HG02943 (cell line): Measurements from ENCODE around the gene MPZL2.
A peak's percentile ranks its signal among the peaks of the same experiment; 100 is the strongest.

Experiments
- ATAC-seq: cut with Tn5 transposase; IDR thresholded peaks from one replicate; pipeline ENCODE4 v1.9.1; 2021; ENCODE audit warnings: mild to moderate bottlenecking, low read depth, moderate library complexity; ENCODE audit not compliant: unreplicated experiment

Gene MPZL2

DNA sequence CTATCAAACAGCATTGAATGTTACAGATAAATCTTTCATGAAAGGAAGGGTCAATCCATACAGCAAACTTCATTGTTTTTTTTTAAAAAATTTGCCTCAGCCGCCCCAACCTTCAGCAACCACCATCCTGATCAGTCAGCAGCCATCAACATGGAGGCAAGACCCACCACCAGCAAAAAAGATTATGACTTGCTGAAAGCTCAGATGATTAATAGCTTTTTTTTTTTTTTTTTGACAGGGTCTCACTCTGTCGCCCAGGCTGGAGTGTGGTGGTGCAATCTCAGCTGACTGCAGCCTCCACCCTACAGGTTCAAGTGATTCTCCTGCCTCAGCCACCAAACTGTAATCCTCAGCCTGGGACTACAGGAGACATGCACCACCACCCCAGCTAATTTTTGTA, 22.4 kb upstream of the MPZL2 start:
- no peak for ATAC-seq

- no peak for ATAC-seq
Measured at GRCh38 chr11:118283756-118284350, 19.8 kb upstream of the MPZL2 start.

GRCh38 chr11:118283037-118283636, 19.0 kb upstream of the MPZL2 start:
- ATAC-seq: no peak

DNA sequence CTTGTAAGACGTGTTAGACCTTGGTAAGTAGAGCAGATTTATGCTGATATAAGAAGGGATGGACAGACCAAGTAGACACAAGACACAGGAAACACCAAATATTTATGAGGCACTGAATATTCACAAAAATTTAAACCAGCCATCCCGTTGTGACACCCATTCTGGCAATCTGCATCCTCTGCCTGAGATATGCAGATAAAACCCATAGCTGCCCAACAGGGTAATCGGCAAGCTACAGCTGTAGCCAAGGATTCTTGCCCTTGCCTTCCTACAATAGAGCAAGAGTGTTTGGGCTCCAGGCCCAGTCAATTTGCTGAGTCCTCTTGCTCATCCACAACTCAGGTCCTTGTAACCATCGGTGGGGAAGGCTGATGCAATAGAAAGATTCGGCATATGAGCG, 18.5 kb upstream of the MPZL2 start:
- no peak for ATAC-seq

- ATAC-seq: no peak
Measured at GRCh38 chr11:118281284-118281683, 17.2 kb upstream of the MPZL2 start.

- ATAC-seq: no peak
Measured at GRCh38 chr11:118277312-118277711, 13.2 kb upstream of the MPZL2 start.

GRCh38 chr11:118276422-118276821, 12.3 kb upstream of the MPZL2 start:
- ATAC-seq: no peak

- no peak for ATAC-seq
Measured at GRCh38 chr11:118275176-118275575, 11.1 kb upstream of the MPZL2 start.

GRCh38 chr11:118274186-118274585, 10.1 kb upstream of the MPZL2 start:
- ATAC-seq: no peak

DNA sequence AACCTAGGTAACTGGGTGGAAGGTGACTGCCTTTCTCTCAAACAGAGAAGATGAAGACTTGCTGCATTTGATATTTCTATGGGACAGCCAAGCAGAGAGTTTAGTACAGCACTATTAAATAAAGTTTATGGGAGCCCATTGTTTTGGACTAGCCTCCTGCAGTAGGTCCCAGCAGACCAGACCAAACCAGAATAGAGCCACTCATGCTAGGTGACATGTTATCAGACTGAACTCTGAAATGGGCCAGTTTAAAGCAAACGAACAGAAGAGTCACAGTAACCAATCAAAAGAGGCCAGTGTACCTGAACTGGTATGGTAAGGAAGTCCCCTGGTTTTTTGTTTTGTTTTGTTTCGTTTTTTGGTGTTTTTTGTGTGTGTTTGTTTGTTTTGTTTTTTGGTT, 7.9 kb upstream of the MPZL2 start:
- ATAC-seq: no peak

DNA sequence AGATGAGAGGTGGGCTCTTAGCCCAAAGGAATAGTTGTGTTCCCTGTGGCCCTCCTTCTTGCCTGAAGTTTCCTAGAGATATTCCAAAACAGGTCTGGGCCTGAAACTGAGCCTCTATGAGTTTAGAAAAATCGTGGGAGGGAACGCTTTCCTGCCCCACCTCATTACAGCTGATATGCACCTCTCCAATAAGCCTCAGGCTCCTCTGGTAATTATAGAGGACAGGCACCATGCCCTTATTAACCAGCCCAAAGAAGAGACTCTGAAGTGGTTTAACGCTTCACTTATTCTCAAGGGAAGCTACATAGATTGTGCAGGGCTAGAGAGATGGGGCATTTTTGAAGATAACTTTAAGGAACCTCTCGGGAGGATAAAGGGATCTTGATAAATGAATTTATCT, 3.4 kb upstream of the MPZL2 start:
- no peak for ATAC-seq

- no peak for ATAC-seq
Measured at GRCh38 chr11:118265954-118266353, 1.9 kb upstream of the MPZL2 start.

- ATAC-seq: no peak
Measured at GRCh38 chr11:118264569-118265465, 720 bp upstream of the MPZL2 start.

DNA sequence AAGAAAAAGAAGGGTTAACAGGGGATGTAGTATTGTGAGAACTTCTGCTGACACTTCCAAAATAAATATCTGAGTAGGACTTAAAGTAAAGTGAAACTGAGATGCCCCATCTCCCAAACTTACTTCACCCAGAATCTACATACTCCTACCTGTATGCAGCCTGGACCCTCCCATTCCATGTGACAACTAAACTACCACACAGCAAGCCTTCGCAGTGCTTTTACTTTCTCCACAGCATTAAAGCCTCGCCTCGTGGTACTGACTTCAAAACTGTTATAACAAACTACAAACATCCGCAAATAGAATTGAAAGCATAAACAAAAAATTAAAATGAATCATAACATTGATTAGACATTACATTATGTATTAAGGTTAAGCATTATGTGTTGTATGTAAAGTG, 985 bp downstream of the MPZL2 start:
- no peak for ATAC-seq

DNA sequence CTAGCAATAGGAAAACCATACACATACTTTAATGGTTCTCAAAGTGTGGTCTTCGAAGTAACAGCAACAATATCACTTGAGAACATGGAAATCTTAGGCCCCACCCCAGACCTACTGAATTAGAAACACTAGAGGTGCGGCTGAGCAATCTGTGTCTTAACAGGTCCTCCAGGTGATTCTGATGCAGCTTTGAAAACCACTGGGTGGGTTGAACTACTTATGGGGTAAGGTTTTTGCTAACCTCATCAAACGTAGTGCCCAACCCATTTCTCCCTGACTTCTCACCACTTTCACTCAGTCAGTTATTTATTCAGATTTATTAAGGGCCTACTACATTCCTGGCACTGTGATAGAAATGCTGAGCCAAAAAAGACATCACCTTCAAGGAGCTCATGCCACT, 3.7 kb downstream of the MPZL2 start:
- ATAC-seq: no peak

DNA sequence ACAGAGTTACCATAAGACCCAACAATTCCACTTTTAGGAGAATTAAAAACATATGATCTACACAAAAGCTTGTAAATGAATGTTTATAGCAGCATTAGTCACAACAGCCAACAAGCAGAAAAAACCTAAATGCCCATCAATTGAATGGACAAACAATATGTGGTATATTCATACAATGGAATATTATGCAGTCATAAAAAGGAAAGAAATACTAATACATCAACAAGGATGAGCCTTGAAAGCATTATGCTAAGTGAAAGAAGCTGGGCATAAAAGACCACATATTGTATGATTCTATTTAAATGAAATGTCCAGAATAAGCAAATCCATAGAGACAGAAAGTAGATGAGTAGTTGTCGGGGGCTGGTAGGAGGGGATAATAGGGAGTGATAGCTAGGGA, 5.0 kb downstream of the MPZL2 start:
- ATAC-seq: no peak

DNA sequence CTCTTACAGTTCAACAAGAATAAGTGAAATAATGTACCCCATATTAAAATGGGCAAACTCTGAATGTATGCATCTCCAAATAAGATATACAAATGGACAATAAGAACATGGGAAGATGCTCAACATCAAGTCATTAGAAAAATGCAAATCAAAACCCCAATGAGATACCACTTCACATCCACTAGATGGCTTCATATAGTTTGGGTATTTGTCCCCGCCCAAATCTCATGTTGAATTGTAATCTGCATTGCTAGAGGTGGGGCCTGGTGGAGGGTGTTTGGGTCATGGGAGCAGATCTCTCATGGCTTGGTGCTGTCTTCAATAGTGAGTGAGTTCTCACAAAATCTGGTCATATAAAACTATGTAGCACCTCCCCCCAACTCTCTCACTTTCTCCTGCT, 5.7 kb downstream of the MPZL2 start:
- no peak for ATAC-seq

DNA sequence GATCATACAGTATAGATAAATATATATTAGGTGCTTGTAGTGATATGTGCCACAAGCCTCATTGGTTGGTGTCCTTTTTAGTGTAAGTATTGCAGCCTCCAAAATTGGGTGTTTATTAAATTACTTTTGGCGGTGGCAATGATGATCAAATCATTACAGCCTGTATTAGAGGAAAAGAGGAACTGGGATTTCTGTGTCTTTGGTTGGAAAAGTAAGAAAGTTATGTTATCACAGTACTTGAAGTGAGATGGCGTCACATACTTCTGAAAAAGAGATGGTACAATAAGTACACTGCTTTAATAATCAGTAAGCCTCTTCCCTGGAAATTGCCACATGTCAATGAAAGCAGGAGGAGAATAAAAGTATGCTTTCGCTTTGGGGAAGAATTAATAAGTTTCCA, 11.4 kb downstream of the MPZL2 start:
- ATAC-seq: no peak

DNA sequence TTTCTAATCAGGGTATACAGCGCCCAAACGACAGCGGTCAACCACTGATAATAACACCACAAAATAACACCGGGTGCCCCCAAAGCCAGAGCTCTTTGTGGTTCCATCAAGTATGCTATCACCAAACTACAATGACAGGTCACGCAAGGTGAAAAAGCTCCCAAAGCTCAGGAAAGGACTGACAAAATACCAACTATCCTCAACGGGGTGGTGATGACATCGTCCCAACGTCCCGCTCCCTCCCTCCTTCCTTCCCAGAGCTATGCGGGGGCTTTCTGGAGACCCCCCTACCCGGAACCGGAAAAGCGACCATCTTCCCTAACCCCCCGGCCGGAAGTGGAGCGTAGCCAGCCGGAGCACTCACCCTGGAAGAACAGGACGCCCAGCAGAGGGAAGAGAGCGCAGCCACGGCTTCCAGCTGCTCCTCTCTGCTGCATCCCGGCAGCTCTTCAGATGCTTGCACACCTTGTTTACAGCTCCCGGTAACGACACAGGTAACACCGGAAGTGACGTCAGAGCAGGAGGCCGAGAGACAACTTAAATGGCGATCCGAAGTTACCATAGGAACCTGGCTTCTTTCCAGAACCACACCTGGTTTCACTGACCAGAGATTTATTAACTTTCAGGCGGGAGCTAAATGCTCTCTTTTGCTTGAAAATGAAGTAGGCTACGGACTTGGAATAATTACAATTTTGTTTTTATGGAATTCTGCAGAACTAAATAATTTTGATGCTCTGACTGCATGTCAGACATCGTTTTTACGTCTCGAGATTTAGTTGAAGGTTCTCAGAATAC, 12.0 kb downstream of the MPZL2 start, which contains the start of gene MPZL3:
TSS of gene MPZL3 (minus strand) at position 508 of the 795 bp plus-strand sequence. CDS start at position 437, 71 bp downstream.
- ATAC-seq: peak; percentile 57

DNA sequence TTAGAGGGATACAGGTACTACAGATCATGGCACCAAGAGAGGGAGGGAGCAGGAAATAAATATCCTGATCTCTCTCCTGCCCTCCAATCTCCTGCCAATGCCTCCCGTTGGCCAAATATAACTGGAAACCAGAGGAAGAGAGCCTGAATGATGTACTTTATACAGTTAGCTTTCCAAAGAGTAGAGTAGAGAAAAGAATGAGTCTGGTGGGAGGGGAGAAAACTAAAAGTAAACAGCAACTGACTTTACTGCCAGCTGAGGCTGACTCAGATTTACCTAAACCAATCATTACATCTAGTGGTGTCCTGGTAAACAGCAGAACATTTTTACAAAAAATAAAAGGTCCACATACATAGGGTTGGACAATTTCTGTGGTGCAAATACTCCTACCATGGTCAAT, 17.1 kb downstream of the MPZL2 start:
- ATAC-seq: no peak
